GM10266 (cell line): Measurements from ENCODE around the gene PVALB.

Experiments used
- DNase-seq: peaks from one replicate; pipeline ENCODE4 v3.0.0; 2012; ENCODE audit errors: extremely low spot score
- TF ChIP-seq, protein P1 (sequence below): IDR thresholded peaks from 2 replicates; pipeline ENCODE4 v1.5.1; 2012; ENCODE audit warnings: mild to moderate bottlenecking, low read depth; ENCODE audit not compliant: control insufficient read depth, insufficient read depth; ENCODE audit errors: missing control alignments

Gene PVALB

DNA sequence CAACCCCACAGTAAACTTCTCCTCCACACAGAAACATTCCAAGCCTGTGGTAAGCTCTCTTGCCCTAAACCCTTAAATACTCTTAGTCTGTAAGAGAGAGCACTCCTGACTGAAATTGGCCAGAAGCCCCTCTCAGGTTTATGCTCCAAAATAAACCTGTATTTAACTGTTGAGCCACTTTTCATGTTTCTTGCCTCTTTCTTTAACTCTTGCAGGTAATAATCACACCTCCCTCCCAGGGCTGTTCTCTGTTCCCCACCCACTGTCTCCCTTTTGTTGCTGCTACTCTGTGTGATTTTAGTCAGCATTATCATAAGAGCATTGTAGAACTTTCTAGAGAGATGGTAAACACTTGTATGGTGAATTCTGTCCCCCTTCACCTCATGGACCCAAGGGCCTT, 38.8 kb downstream of the PVALB start:
- DNase-seq, result no peak

DNA sequence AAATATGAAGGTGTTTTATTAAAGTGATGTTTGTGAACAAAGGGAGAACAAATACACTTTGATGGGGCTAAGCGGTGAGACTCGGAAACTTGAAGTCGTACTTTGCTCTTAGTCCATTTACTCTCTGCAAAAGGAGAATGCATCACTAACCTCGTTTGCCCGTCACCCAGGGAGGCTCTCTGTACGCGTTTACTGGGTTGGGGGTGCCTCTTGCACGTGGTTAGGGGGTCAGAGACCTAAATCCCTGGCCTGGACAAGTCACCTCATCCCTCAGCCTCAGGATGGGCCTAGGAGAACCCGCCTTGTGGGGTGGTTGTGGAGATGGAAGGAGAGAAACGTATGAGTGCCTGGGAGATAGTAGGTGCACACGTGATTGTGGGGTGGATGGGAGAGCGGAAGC, 40.1 kb downstream of the PVALB start:
- no peak for DNase-seq
- TF ChIP-seq, protein P1, sequence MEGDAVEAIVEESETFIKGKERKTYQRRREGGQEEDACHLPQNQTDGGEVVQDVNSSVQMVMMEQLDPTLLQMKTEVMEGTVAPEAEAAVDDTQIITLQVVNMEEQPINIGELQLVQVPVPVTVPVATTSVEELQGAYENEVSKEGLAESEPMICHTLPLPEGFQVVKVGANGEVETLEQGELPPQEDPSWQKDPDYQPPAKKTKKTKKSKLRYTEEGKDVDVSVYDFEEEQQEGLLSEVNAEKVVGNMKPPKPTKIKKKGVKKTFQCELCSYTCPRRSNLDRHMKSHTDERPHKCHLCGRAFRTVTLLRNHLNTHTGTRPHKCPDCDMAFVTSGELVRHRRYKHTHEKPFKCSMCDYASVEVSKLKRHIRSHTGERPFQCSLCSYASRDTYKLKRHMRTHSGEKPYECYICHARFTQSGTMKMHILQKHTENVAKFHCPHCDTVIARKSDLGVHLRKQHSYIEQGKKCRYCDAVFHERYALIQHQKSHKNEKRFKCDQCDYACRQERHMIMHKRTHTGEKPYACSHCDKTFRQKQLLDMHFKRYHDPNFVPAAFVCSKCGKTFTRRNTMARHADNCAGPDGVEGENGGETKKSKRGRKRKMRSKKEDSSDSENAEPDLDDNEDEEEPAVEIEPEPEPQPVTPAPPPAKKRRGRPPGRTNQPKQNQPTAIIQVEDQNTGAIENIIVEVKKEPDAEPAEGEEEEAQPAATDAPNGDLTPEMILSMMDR, result no peak

More for the DNA sequence above, 38.8 kb downstream of the PVALB start:
- TF ChIP-seq, protein P1, result no peak

DNA sequence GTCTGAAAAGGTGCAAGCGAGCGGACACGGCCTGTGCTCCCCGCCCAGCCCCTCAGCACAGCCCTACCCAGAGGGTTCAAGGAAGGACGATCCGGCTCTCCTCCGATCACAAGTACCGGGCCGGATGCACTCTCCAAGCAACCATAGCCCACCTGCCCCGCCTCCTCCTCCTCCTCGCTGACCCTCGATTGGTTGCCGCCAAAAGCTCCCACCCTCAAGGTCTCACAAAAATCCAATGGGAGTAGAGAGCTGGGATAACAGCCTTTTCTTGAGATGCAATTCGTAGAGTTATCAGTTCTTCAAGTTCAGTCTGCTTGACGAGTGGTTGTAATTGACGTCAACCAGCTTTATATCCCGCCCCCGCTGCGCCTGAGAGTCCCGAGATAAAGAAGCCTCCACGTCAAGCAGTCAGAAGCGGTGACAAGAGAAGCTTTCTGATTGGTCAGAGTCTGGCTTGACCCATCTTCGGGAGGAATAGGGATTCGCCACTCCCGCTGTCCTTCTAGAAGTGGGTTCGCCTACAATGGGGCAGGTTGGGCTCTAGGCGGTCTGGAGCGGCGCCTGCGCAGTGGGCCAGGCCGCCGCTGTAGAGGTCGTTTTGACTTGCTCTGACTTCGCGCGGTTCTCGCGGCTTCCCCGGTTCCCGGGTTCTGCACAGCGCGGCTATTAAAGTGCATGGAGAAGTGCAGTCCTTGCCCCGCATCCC, 40.7 kb downstream of the PVALB start, which contains the start of gene IFT27:
IFT27 (minus strand) TSS at position 156 of the 706 bp plus-strand sequence. CDS start 412 bp downstream, outside the sequence.
- peak; percentile 99 for DNase-seq

GRCh38 chr22:36775586-36775963, 41.3 kb downstream of the PVALB start:
- TF ChIP-seq, protein P1, result no peak
- DNase-seq, result peak; percentile 35

More for the DNA sequence above, 40.7 kb downstream of the PVALB start, which contains the start of gene IFT27:
- TF ChIP-seq, protein P1, result no peak

DNA sequence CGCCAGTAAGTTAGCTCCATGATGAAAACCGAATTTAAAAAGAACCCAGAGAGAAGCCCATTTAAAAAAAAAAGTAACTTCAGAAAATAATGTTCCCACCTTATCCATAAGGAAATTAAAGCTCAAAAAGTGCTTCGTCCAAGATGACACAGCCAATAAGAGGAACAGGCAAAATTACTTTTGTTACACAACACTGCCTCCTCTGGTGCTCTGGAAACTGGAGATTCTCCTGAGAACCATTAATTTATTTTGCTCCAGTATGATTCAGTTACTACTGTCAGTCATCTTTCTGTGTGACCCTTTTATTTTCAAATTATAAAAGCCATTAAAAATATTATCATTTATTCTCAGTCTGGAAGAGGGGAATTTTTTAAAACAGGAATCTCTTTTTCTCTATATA, 42.9 kb downstream of the PVALB start:
- DNase-seq, result no peak
- TF ChIP-seq, protein P1, result peak; percentile 41

DNA sequence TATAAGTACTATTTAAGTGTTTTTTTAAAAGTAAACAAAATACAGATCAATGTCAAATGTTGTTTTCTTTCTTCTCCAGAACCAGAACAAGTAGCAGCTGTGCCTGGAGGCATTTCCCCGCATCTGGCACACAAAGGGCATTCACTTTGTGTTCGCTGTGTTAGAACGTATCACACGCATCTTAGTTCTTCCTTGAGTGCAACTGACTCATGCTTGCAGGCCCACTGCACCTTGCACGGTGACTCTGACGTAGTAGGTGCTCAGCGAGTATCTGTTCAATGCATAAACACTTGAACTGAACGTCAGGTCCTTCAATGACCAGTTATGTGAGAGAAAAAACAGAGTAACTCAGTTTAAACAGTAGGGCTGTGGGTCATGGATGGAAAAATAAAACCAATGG, 44.4 kb downstream of the PVALB start:
- TF ChIP-seq, protein P1, result no peak
- no peak for DNase-seq

DNA sequence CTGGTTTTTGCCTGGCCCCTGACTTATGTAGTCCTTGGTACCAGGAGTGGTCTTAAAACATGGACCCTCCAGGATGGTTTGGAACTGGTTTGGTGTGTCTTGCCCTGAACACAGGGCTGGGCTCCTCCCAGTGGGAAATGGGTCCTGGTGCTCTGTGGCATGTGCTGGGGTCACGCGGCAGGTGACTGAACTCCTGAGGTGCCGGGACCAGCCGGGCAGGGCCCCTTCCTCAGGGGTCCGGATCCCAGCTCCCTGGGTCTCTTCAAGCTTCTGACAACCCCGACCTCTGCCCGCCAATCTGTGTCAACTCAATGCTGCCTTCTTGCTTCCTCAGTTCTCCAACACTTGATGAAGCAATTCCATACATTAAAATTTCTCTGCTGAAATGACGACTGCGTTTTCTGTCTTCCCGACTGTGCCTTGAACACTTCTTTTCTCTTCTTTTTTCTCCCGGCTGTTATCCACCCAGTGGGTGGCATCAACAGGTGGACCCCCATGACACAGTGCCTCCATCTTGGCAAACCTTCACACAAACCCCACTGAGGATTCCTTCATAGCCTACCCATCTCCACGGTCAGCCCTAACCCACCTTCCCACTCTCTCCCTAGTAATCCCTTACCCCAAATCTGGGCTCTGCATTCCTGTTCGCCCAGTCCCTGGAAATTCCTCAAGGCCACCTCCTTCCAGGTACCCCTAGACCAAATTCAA, 45.3 kb downstream of the PVALB start:
- no peak for DNase-seq
- TF ChIP-seq, protein P1, result no peak
